SU-DHL-6 (cell line): Measurements from ENCODE around the gene NRK.
"Not testable (repeated sequence)": the region's sequence is repeated elsewhere in the genome, so short reads cannot be mapped to it uniquely, and the experiment has no call there.

Experiments used
- H2AFZ ChIP-seq: fragments of 200-600 bp; sonication (generic); 2 replicates; pipeline ENCODE4 v1.6.1; 2014; ENCODE audit warnings: low read depth, mild to moderate bottlenecking, moderate library complexity, mixed read lengths, antibody characterized with exemption, low read length; ENCODE audit not compliant: severe bottlenecking
- H3F3A ChIP-seq: fragments of 200-600 bp; shearing (Covaris generic); 2 replicates; pipeline ENCODE4 v1.6.0; 2016; ENCODE audit warnings: antibody characterized with exemption, mild to moderate bottlenecking; ENCODE audit not compliant: insufficient read depth
- H3K27ac ChIP-seq: fragments of 200-600 bp; sonication (generic); 2 replicates; pipeline ENCODE4 v1.5.1; 2016; ENCODE audit warnings: low read depth, mild to moderate bottlenecking, low read length, moderate library complexity, mixed read lengths
- H3K27me3 ChIP-seq: fragments of 200-600 bp; sonication (generic), shearing (Covaris generic); 2 replicates; pipeline ENCODE4 v1.6.0; 2014; ENCODE audit warnings: mild to moderate bottlenecking, low read length
- H3K36me3 ChIP-seq: fragments of 200-600 bp; sonication (generic); 2 replicates; pipeline ENCODE4 v1.6.1; 2014; ENCODE audit warnings: mild to moderate bottlenecking, low read length, mixed read lengths
- H3K4me2 ChIP-seq: fragments of 300-600, 200-600 bp; shearing (Covaris generic), sonication (generic); 2 replicates; pipeline ENCODE4 v1.6.0; 2014; ENCODE audit warnings: low read length, low read depth, mild to moderate bottlenecking; ENCODE audit not compliant: poor library complexity, severe bottlenecking
- H3K4me3 ChIP-seq: fragments of 200-600 bp; sonication (generic); 2 replicates; pipeline ENCODE4 v1.5.1; 2014; ENCODE audit warnings: antibody characterized with exemption, low read length, mild to moderate bottlenecking, mixed read lengths; ENCODE audit not compliant: insufficient read depth, poor library complexity, severe bottlenecking
- H3K79me2 ChIP-seq: fragments of 200-600 bp; sonication (generic); 2 replicates; pipeline ENCODE4 v1.6.1; 2014; ENCODE audit warnings: mild to moderate bottlenecking, low read length, moderate library complexity; ENCODE audit not compliant: insufficient read depth
- H3K9ac ChIP-seq: fragments of 200-600 bp; sonication (generic); 2 replicates; pipeline ENCODE4 v1.7.0; 2014; ENCODE audit warnings: mild to moderate bottlenecking, low read length
- H3K9me2 ChIP-seq: fragments of 200-600 bp; sonication (generic); replicated peaks from 2 replicates; pipeline ENCODE4 v1.6.1; 2014; ENCODE audit warnings: low read length; ENCODE audit not compliant: insufficient read depth
- H3K9me3 ChIP-seq: fragments of 200-600 bp; sonication (generic); 2 replicates; pipeline ENCODE4 v1.6.1; 2014; ENCODE audit warnings: low read length, mixed read lengths; ENCODE audit not compliant: insufficient read depth
- H4K20me1 ChIP-seq: fragments of 200-600 bp; sonication (generic); 2 replicates; pipeline ENCODE4 v1.6.1; 2014; ENCODE audit warnings: low read depth, mild to moderate bottlenecking, antibody characterized with exemption, low read length, moderate library complexity, mixed read lengths
- EZH2phosphoT487 ChIP-seq: fragments of 200-600 bp; sonication (generic), shearing (Covaris generic); conservative IDR thresholded peaks from 2 replicates; pipeline ENCODE4 v1.6.1; 2018; ENCODE audit warnings: mild to moderate bottlenecking, antibody characterized with exemption, low read length, moderate library complexity, mixed read lengths
- TF ChIP-seq, protein P1 (sequence below): fragments of 200-600 bp; sonication (generic); IDR thresholded peaks from one replicate; pipeline ENCODE4 v1.5.1; 2017; ENCODE audit warnings: antibody characterized with exemption, mild to moderate bottlenecking, low read length, moderate library complexity; ENCODE audit not compliant: insufficient read depth, poor library complexity, severe bottlenecking

NRK gene

DNA sequence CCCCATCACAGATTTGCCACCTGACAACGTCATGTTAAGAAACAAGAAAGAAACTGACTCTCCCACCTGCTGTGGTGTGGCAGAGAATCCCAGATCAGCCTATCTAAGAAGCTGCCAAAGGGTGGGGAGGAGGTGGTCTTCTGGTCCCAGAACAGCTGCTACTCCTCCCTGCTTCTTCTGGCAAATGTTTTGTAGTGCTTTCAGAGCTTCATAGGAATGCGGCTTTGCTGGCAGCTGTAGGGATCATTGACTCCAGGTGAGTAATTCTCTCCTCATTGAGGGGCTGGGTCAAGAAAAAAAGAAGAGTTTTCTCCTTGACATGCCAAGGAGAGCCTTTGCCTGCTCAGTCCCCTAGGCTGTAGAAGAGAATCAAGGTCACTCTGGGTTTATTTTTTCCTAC, 23.3 kb downstream of the NRK start:
- no peaks in the 10 kb centered on the region for H3K9me3 ChIP-seq
- H3K9me2 ChIP-seq = no peaks in the 10 kb centered on the region
- H4K20me1 ChIP-seq = no peaks in the 10 kb centered on the region
- no peaks in the 10 kb centered on the region for H3F3A ChIP-seq
- H3K79me2 ChIP-seq = no peaks in the 10 kb centered on the region
- no peak overlapping the region for H3K4me2 ChIP-seq
- H3K27ac ChIP-seq = no peak overlapping the region
- H3K4me3 ChIP-seq = no peak overlapping the region
- H2AFZ ChIP-seq = no peak overlapping the region
- H3K9ac ChIP-seq = no peak overlapping the region
- H3K36me3 ChIP-seq = no peaks in the 10 kb centered on the region
- H3K27me3 ChIP-seq = no peaks in the 10 kb centered on the region
- TF ChIP-seq EZH2phosphoT487 = no peak
- TF ChIP-seq, protein P1, sequence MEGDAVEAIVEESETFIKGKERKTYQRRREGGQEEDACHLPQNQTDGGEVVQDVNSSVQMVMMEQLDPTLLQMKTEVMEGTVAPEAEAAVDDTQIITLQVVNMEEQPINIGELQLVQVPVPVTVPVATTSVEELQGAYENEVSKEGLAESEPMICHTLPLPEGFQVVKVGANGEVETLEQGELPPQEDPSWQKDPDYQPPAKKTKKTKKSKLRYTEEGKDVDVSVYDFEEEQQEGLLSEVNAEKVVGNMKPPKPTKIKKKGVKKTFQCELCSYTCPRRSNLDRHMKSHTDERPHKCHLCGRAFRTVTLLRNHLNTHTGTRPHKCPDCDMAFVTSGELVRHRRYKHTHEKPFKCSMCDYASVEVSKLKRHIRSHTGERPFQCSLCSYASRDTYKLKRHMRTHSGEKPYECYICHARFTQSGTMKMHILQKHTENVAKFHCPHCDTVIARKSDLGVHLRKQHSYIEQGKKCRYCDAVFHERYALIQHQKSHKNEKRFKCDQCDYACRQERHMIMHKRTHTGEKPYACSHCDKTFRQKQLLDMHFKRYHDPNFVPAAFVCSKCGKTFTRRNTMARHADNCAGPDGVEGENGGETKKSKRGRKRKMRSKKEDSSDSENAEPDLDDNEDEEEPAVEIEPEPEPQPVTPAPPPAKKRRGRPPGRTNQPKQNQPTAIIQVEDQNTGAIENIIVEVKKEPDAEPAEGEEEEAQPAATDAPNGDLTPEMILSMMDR = no peak

- H3K27ac ChIP-seq, H3K79me2 ChIP-seq, H3K9ac ChIP-seq, H4K20me1 ChIP-seq, H3K4me2 ChIP-seq, H3K9me3 ChIP-seq, H2AFZ ChIP-seq, H3K4me3 ChIP-seq, H3K9me2 ChIP-seq, H3K36me3 ChIP-seq, H3F3A ChIP-seq, H3K27me3 ChIP-seq: not testable (repeated sequence)
These were observed 27.8 kb downstream of the NRK start for GRCh38 chrX:105850100-105850499.

DNA sequence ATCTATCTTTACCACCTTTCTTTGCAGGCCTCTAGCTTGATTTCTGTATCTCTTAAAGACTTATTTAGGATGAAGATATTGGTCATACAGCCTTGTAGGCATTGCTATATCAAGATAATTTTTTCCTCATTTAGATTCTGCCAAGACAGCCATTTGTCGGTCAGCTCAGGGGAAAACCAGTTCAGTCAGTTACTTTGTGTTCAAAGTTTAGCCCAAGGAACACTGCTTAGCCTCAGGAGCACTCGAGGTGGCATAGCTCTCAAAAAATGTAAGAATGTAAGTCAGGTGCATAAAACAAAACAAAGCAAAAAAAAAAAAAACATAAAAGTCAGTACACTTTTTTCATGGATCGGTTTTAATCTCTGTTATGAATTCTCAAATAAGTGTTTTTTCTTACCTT, 43.4 kb downstream of the NRK start:
- H3K36me3 ChIP-seq = no peaks in the 10 kb centered on the region
- no peak overlapping the region for H2AFZ ChIP-seq
- no peak overlapping the region for H3K4me2 ChIP-seq
- H3K9ac ChIP-seq = no peak overlapping the region
- no peaks in the 10 kb centered on the region for H4K20me1 ChIP-seq
- no peak overlapping the region for H3K4me3 ChIP-seq
- no peaks in the 10 kb centered on the region for H3K79me2 ChIP-seq
- no peak overlapping the region for H3K27ac ChIP-seq
- no peaks in the 10 kb centered on the region for H3F3A ChIP-seq
- TF ChIP-seq EZH2phosphoT487 = no peak
- TF ChIP-seq, protein P1 = no peak
- no peaks in the 10 kb centered on the region for H3K9me3 ChIP-seq
- no peaks in the 10 kb centered on the region for H3K9me2 ChIP-seq
- H3K27me3 ChIP-seq = no peaks in the 10 kb centered on the region

GRCh38 chrX:105869701-105870100, 47.4 kb downstream of the NRK start:
- no peaks in the 10 kb centered on the region for H3K36me3 ChIP-seq
- no peaks in the 10 kb centered on the region for H3K9me2 ChIP-seq
- H3K9ac ChIP-seq = no peak overlapping the region
- no peaks in the 10 kb centered on the region for H3K9me3 ChIP-seq
- TF ChIP-seq, protein P1 = no peak
- no peak for TF ChIP-seq EZH2phosphoT487
- no peak overlapping the region for H3K27ac ChIP-seq
- H2AFZ ChIP-seq = no peak overlapping the region
- no peaks in the 10 kb centered on the region for H3K79me2 ChIP-seq
- H4K20me1 ChIP-seq = no peaks in the 10 kb centered on the region
- no peaks in the 10 kb centered on the region for H3F3A ChIP-seq
- H3K4me3 ChIP-seq = no peak overlapping the region
- H3K4me2 ChIP-seq = no peak overlapping the region
- H3K27me3 ChIP-seq = no peaks in the 10 kb centered on the region
